H1 (cell line): ENCODE data around the gene GAP43. TPM values are rescaled to one million over a fixed set of nuclear protein-coding genes. Genes with fewer than 3 reads are reported as not detected.

Experiments used
- CEBPB ChIP-seq: IDR thresholded peaks from 2 replicates; pipeline ENCODE4 v1.6.1; 2012; ENCODE audit warnings: low read depth, low read length
- GTF2F1 ChIP-seq: IDR thresholded peaks from 2 replicates; pipeline ENCODE4 v1.6.1; 2012; ENCODE audit warnings: low read depth, low read length, improper control_type of control experiment, borderline replicate concordance
- MAFK ChIP-seq: IDR thresholded peaks from 2 replicates; pipeline ENCODE4 v1.6.1; 2012; ENCODE audit warnings: low read depth, mild to moderate bottlenecking, improper control_type of control experiment, low read length
- SAP30 ChIP-seq: fragments of 300-600 bp; sonication (generic); IDR thresholded peaks from 2 replicates; pipeline ENCODE4 v1.7.1; 2012; ENCODE audit warnings: low read length, moderate library complexity, mild to moderate bottlenecking, inconsistent platforms; ENCODE audit not compliant: insufficient read depth, insufficient replicate concordance
- SP1 ChIP-seq: IDR thresholded peaks from 2 replicates; pipeline ENCODE4 v1.6.1; 2011; ENCODE audit warnings: low read depth, low read length
- TAF1 ChIP-seq: IDR thresholded peaks from 2 replicates; pipeline ENCODE4 v1.6.1; 2011; ENCODE audit warnings: mild to moderate bottlenecking, low read depth, low read length
- TEAD4 ChIP-seq: IDR thresholded peaks from 2 replicates; pipeline ENCODE4 v1.6.1; 2012; ENCODE audit warnings: low read depth, low read length, inconsistent platforms, mixed read lengths
- YY1 ChIP-seq: IDR thresholded peaks from 2 replicates; pipeline ENCODE4 v1.6.1; 2011; ENCODE audit warnings: low read depth, mild to moderate bottlenecking, low read length
- polyA plus RNA-seq, 7 experiments: library from polyadenylated mRNA; depleted of rRNA in 3 of 7; stranded (reverse) in 5 of 7; unstranded in 2 of 7; fragments of >200 nt in 5 of 7; fragments of 200-250 nt in 2 of 7; gene quantifications; 1 replicate in 5 of 7; 2 replicates in 1 of 7; 4 replicates in 1 of 7; pipeline versions ENCODE4 v1.2.1 to v1.2.3, GENCODE V29; 2011 to 2013; ENCODE audit warnings: missing spikeins in 2 of 7, mixed read lengths in 2 of 7
- total RNA-seq: library from RNA; stranded (reverse); fragmentation: NEBNext Ultra II Directional; extraction: Animal tissue kit (Norgen Biotek cat#: 25700); gene quantifications from 2 replicates; pipeline ENCODE4 v1.2.1, GENCODE V29; 2021
- TF ChIP-seq, protein P1 (sequence below): fragments of 300-600 bp; sonication (generic); IDR thresholded peaks from 2 replicates; pipeline ENCODE4 v1.7.1; 2012; ENCODE audit warnings: low read length, moderate library complexity, mild to moderate bottlenecking, inconsistent platforms; ENCODE audit not compliant: insufficient replicate concordance
- TF ChIP-seq, protein P2 (sequence below): IDR thresholded peaks from 2 replicates; pipeline ENCODE4 v1.6.1; 2012; ENCODE audit warnings: inconsistent platforms
- TF ChIP-seq, protein P3 (sequence below): IDR thresholded peaks from 2 replicates; pipeline ENCODE4 v1.6.1; 2011; ENCODE audit warnings: low read depth, mild to moderate bottlenecking, low read length; ENCODE audit not compliant: insufficient read depth

Gene GAP43
- total and polyA plus RNA-seq, 2 of the 8 experiments (the other 6 are each of a cell fraction or from before 2014, with no cell fraction given), result 11.2 to 21.9 TPM

GRCh38 chr3:115576325-115576875, 46.9 kb upstream of the GAP43 start (continued):
- TF ChIP-seq, protein P1, sequence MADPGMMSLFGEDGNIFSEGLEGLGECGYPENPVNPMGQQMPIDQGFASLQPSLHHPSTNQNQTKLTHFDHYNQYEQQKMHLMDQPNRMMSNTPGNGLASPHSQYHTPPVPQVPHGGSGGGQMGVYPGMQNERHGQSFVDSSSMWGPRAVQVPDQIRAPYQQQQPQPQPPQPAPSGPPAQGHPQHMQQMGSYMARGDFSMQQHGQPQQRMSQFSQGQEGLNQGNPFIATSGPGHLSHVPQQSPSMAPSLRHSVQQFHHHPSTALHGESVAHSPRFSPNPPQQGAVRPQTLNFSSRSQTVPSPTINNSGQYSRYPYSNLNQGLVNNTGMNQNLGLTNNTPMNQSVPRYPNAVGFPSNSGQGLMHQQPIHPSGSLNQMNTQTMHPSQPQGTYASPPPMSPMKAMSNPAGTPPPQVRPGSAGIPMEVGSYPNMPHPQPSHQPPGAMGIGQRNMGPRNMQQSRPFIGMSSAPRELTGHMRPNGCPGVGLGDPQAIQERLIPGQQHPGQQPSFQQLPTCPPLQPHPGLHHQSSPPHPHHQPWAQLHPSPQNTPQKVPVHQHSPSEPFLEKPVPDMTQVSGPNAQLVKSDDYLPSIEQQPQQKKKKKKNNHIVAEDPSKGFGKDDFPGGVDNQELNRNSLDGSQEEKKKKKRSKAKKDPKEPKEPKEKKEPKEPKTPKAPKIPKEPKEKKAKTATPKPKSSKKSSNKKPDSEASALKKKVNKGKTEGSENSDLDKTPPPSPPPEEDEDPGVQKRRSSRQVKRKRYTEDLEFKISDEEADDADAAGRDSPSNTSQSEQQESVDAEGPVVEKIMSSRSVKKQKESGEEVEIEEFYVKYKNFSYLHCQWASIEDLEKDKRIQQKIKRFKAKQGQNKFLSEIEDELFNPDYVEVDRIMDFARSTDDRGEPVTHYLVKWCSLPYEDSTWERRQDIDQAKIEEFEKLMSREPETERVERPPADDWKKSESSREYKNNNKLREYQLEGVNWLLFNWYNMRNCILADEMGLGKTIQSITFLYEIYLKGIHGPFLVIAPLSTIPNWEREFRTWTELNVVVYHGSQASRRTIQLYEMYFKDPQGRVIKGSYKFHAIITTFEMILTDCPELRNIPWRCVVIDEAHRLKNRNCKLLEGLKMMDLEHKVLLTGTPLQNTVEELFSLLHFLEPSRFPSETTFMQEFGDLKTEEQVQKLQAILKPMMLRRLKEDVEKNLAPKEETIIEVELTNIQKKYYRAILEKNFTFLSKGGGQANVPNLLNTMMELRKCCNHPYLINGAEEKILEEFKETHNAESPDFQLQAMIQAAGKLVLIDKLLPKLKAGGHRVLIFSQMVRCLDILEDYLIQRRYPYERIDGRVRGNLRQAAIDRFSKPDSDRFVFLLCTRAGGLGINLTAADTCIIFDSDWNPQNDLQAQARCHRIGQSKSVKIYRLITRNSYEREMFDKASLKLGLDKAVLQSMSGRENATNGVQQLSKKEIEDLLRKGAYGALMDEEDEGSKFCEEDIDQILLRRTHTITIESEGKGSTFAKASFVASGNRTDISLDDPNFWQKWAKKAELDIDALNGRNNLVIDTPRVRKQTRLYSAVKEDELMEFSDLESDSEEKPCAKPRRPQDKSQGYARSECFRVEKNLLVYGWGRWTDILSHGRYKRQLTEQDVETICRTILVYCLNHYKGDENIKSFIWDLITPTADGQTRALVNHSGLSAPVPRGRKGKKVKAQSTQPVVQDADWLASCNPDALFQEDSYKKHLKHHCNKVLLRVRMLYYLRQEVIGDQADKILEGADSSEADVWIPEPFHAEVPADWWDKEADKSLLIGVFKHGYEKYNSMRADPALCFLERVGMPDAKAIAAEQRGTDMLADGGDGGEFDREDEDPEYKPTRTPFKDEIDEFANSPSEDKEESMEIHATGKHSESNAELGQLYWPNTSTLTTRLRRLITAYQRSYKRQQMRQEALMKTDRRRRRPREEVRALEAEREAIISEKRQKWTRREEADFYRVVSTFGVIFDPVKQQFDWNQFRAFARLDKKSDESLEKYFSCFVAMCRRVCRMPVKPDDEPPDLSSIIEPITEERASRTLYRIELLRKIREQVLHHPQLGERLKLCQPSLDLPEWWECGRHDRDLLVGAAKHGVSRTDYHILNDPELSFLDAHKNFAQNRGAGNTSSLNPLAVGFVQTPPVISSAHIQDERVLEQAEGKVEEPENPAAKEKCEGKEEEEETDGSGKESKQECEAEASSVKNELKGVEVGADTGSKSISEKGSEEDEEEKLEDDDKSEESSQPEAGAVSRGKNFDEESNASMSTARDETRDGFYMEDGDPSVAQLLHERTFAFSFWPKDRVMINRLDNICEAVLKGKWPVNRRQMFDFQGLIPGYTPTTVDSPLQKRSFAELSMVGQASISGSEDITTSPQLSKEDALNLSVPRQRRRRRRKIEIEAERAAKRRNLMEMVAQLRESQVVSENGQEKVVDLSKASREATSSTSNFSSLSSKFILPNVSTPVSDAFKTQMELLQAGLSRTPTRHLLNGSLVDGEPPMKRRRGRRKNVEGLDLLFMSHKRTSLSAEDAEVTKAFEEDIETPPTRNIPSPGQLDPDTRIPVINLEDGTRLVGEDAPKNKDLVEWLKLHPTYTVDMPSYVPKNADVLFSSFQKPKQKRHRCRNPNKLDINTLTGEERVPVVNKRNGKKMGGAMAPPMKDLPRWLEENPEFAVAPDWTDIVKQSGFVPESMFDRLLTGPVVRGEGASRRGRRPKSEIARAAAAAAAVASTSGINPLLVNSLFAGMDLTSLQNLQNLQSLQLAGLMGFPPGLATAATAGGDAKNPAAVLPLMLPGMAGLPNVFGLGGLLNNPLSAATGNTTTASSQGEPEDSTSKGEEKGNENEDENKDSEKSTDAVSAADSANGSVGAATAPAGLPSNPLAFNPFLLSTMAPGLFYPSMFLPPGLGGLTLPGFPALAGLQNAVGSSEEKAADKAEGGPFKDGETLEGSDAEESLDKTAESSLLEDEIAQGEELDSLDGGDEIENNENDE, result no peak
- TF ChIP-seq CEBPB (no peak), SP1 (no peak), GTF2F1 (no peak), TEAD4 (no peak), SAP30 (no peak), TAF1 (no peak), MAFK (no peak), YY1 (no peak)
- TF ChIP-seq, protein P2, sequence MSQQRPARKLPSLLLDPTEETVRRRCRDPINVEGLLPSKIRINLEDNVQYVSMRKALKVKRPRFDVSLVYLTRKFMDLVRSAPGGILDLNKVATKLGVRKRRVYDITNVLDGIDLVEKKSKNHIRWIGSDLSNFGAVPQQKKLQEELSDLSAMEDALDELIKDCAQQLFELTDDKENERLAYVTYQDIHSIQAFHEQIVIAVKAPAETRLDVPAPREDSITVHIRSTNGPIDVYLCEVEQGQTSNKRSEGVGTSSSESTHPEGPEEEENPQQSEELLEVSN, result no peak
- TF ChIP-seq, protein P3, sequence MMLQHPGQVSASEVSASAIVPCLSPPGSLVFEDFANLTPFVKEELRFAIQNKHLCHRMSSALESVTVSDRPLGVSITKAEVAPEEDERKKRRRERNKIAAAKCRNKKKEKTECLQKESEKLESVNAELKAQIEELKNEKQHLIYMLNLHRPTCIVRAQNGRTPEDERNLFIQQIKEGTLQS, result no peak
- TF ChIP-seq, all 59 proteins: peak for 0
